CD14-positive monocyte (primary cell): ENCODE results near the gene SLC10A7. TPM values are rescaled to one million over a fixed set of nuclear protein-coding genes. Genes with fewer than 3 reads are reported as not detected.

Experiments used
- DNase-seq, 3 donors: peaks; one replicate each; pipeline ENCODE4 v3.0.0-alpha.2; 2011 to 2022
- H2AFZ ChIP-seq: 2 replicates; pipeline ENCODE4 v1.6.0; 2012; ENCODE audit warnings: mild to moderate bottlenecking, low read depth, low read length, inconsistent platforms; ENCODE audit not compliant: insufficient read depth, poor library complexity, severe bottlenecking
- H3K27ac ChIP-seq, 2 donors: 1 replicate in 1 of 2; 2 replicates in 1 of 2; pipeline ENCODE4 v1.5.1; 2012 to 2013; ENCODE audit warnings: low read length in 2 of 2, control low read depth in 1 of 2, inconsistent platforms in 1 of 2, low read depth in 1 of 2, mild to moderate bottlenecking in 1 of 2
- H3K27me3 ChIP-seq, 2 donors: one replicate each; pipeline versions ENCODE4 v1.6.0 to v1.6.1; 2011 to 2013; ENCODE audit warnings: low read length in 2 of 2; ENCODE audit not compliant: control insufficient read depth in 2 of 2, insufficient read depth in 2 of 2
- H3K36me3 ChIP-seq, 2 donors: replicated peaks in 1 of 2; 1 replicate in 1 of 2; 2 replicates in 1 of 2; pipeline versions ENCODE4 v1.5.1 to v1.6.1; 2012 to 2013; ENCODE audit warnings: low read length in 2 of 2, control low read depth in 1 of 2, inconsistent platforms in 1 of 2, mild to moderate bottlenecking in 1 of 2; ENCODE audit not compliant: insufficient read depth in 2 of 2, control insufficient read depth in 1 of 2
- H3K4me1 ChIP-seq, 2 donors: 1 replicate in 1 of 2; 2 replicates in 1 of 2; pipeline versions ENCODE4 v1.5.1 to v1.6.1; 2012 to 2013; ENCODE audit warnings: low read length in 2 of 2, control low read depth in 1 of 2, inconsistent platforms in 1 of 2, mild to moderate bottlenecking in 1 of 2, moderate library complexity in 1 of 2; ENCODE audit not compliant: insufficient read depth in 2 of 2, control insufficient read depth in 1 of 2
- H3K4me2 ChIP-seq: replicated peaks from 2 replicates; pipeline ENCODE3; 2012; ENCODE audit warnings: low read length, moderate library complexity, mild to moderate bottlenecking; ENCODE audit not compliant: poor library complexity, severe bottlenecking; ENCODE audit errors: extremely low read depth
- H3K4me3 ChIP-seq, 3 experiments: fragments of 200-600 bp in 1 of 3; sonication (generic) in 1 of 3; replicated peaks in 1 of 3; 1 replicate in 2 of 3; 2 replicates in 1 of 3; pipeline ENCODE4 v1.5.1; 2011 to 2013; ENCODE audit warnings: low read length in 3 of 3, mild to moderate bottlenecking in 3 of 3, control low read depth in 2 of 3, low read depth in 2 of 3, inconsistent platforms in 1 of 3, moderate library complexity in 1 of 3
- H3K79me2 ChIP-seq: 2 replicates; pipeline ENCODE4 v1.6.0; 2012; ENCODE audit warnings: mild to moderate bottlenecking, control low read depth, inconsistent platforms, low read length, moderate library complexity; ENCODE audit not compliant: insufficient read depth
- H3K9ac ChIP-seq: 2 replicates; pipeline ENCODE4 v1.6.0; 2017; ENCODE audit warnings: low read length, mild to moderate bottlenecking; ENCODE audit not compliant: insufficient read depth, poor library complexity, severe bottlenecking
- H3K9me3 ChIP-seq, 2 donors: replicated peaks in 1 of 2; 1 replicate in 1 of 2; 2 replicates in 1 of 2; pipeline versions ENCODE4 v1.5.1 to v1.6.1; 2012 to 2013; ENCODE audit warnings: low read length in 2 of 2, control low read depth in 1 of 2; ENCODE audit not compliant: control insufficient read depth in 1 of 2, insufficient read depth in 1 of 2
- H4K20me1 ChIP-seq: 2 replicates; pipeline ENCODE4 v1.6.0; 2012; ENCODE audit warnings: mild to moderate bottlenecking, low read length, control low read depth, moderate library complexity; ENCODE audit not compliant: insufficient read depth
- H3K27ac Mint-ChIP-seq, 7 donors: one replicate each; pipeline ENCODE4 v1.8.0; 2020; ENCODE audit warnings: mild to moderate bottlenecking in 7 of 7, mixed read lengths in 7 of 7, moderate library complexity in 6 of 7, inconsistent platforms in 2 of 7
- H3K27me3 Mint-ChIP-seq, 3 donors: one replicate each; pipeline ENCODE4 v1.8.0; 2021 to 2022; ENCODE audit warnings: low read depth in 3 of 3, mild to moderate bottlenecking in 3 of 3, mixed read lengths in 3 of 3, moderate library complexity in 3 of 3, inconsistent platforms in 1 of 3
- H3K36me3 Mint-ChIP-seq, 2 donors: one replicate each; pipeline ENCODE4 v1.8.0; 2020; ENCODE audit warnings: mixed read lengths in 2 of 2, inconsistent platforms in 1 of 2, mild to moderate bottlenecking in 1 of 2
- H3K4me1 Mint-ChIP-seq: one replicate; pipeline ENCODE4 v1.8.0; 2020; ENCODE audit warnings: mild to moderate bottlenecking, mixed read lengths
- H3K4me3 Mint-ChIP-seq, 2 donors: one replicate each; pipeline ENCODE4 v1.8.0; 2020; ENCODE audit warnings: mild to moderate bottlenecking in 2 of 2, mixed read lengths in 2 of 2, moderate library complexity in 1 of 2
- H3K9me3 Mint-ChIP-seq, 7 donors: one replicate each; pipeline ENCODE4 v1.8.0; 2020 to 2022; ENCODE audit warnings: mixed read lengths in 7 of 7, mild to moderate bottlenecking in 6 of 7, moderate library complexity in 6 of 7, inconsistent platforms in 2 of 7
- WGBS: methylation state at CpG from one replicate; pipeline ENCODE4 v1.1.5; 2013; ENCODE audit warnings: missing lambda C conversion rate; ENCODE audit not compliant: insufficient coverage; 5-methylcytosine and 5-hydroxymethylcytosine counted together
- intact Hi-C, 2 donors: fragments of 100-400 bp; cut with micrococcal nuclease; formaldehyde crosslinking; loops; one replicate each; pipeline versions ENCODE4 v1.15.0 to v1.15.1; 2023
- polyA plus RNA-seq, 3 donors: library from polyadenylated mRNA; depleted of rRNA in 1 of 3; unstranded in 2 of 3; stranded (reverse) in 1 of 3; fragments of 300-500 nt in 2 of 3; fragments of >200 nt in 1 of 3; fragmentation: Illumina TruSeq in 2 of 3; gene quantifications; 1 replicate in 2 of 3; 2 replicates in 1 of 3; pipeline ENCODE4 v1.2.3, GENCODE V29; 2012 to 2021
- TF ChIP-seq, protein P1 (sequence below): fragments of 200-600 bp; IDR thresholded peaks from one replicate; pipeline ENCODE4 v1.8.0; 2022; ENCODE audit warnings: antibody characterized with exemption, mild to moderate bottlenecking

SLC10A7 gene
- polyA plus RNA-seq, 3 donors = 6.6 to 8.3 (median 6.8) TPM

DNA sequence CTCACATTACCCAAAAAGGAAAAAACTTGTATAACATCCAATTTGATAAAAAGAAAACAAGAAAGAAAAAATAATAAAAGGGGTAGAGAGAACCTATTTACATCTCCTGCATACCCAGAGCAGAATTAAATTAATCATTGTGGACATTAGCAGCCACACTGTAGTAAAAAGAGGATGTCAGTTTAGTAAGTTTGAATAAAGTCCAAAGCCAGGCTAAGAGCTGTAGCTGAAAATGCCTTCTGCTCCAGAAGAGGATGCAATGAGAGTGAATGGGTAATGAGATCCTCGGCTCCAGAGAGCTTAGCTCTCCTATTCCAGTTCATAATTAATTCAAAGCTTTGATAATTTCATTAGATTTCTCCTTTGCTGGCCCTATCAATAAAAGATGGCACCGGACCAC lies 78.2 kb downstream of the SLC10A7 start:
- H3K4me3 ChIP-seq = no peak overlapping the region
- H3K4me2 ChIP-seq = no peak overlapping the region
- H3K36me3 ChIP-seq = peaks cover 2 to 12% of the 10 kb centered on the region in 2 donors
- no peaks in the 10 kb centered on the region for H3K79me2 ChIP-seq
- DNase-seq = no peak
- H3K27ac ChIP-seq = no peak overlapping the region
- H2AFZ ChIP-seq = no peak overlapping the region
- TF ChIP-seq, protein P1, sequence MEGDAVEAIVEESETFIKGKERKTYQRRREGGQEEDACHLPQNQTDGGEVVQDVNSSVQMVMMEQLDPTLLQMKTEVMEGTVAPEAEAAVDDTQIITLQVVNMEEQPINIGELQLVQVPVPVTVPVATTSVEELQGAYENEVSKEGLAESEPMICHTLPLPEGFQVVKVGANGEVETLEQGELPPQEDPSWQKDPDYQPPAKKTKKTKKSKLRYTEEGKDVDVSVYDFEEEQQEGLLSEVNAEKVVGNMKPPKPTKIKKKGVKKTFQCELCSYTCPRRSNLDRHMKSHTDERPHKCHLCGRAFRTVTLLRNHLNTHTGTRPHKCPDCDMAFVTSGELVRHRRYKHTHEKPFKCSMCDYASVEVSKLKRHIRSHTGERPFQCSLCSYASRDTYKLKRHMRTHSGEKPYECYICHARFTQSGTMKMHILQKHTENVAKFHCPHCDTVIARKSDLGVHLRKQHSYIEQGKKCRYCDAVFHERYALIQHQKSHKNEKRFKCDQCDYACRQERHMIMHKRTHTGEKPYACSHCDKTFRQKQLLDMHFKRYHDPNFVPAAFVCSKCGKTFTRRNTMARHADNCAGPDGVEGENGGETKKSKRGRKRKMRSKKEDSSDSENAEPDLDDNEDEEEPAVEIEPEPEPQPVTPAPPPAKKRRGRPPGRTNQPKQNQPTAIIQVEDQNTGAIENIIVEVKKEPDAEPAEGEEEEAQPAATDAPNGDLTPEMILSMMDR = no peak
- no peaks in the 10 kb centered on the region for H3K27me3 ChIP-seq
- peaks cover 22 to 25% of the 10 kb centered on the region in 2 donors for H3K36me3 Mint-ChIP-seq
- no peaks in the 10 kb centered on the region for H4K20me1 ChIP-seq
- no peak overlapping the region for H3K4me3 Mint-ChIP-seq
- H3K27ac Mint-ChIP-seq = no peak overlapping the region
- no peaks in the 10 kb centered on the region for H3K27me3 Mint-ChIP-seq
- intact Hi-C loops = no loop called here
- no peak overlapping the region for H3K9ac ChIP-seq
- H3K9me3 Mint-ChIP-seq = peaks cover 0 to 9% (median 6%) of the 10 kb centered on the region in 7 donors
- no peaks in the 10 kb centered on the region for H3K4me1 ChIP-seq
- peaks cover 0 to 8% of the 10 kb centered on the region in 2 donors for H3K9me3 ChIP-seq
- H3K4me1 Mint-ChIP-seq = peaks cover 3% of the 10 kb centered on the region
- WGBS = no CpG with 5 or more reads among the region's 2 CpGs

DNA sequence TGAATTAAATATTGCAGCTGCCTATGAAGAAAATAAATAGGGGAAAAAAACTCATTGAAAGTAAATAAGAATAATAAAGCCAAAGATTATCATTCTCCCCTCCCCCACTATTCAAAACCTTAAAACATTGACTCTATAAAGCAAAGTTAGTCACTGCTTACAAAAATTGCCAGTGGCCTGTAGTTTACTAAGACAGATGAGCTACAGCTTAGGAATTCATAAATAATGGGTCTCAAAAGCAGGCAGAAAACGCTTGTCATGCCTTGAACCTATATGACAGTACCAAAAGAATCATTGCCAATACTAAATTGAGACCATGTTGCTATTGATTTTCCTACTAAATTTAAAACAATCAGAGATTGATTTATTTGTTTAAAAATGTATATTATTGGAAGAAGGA lies 78.9 kb downstream of the SLC10A7 start:
- H3K9me3 ChIP-seq = peaks cover 0 to 8% of the 10 kb centered on the region in 2 donors
- intact Hi-C loops = no loop called here
- Mint-ChIP-seq H3K4me3 (no peak overlapping the region), H3K27me3 (no peaks in the 10 kb centered on the region), H3K27ac (no peak overlapping the region), H3K36me3 (peaks cover 22 to 25% of the 10 kb centered on the region in 2 donors), H3K4me1 (peaks cover 3% of the 10 kb centered on the region), H3K9me3 (peaks cover 0 to 9% (median 6%) of the 10 kb centered on the region in 7 donors)
- WGBS = no CpG with 5 or more reads among the region's 1 CpG
- TF ChIP-seq, protein P1 = no peak
- no peaks in the 10 kb centered on the region for H3K4me1 ChIP-seq
- no peak overlapping the region for H3K4me2 ChIP-seq
- H2AFZ ChIP-seq = no peak overlapping the region
- no peaks in the 10 kb centered on the region for H3K27me3 ChIP-seq
- H4K20me1 ChIP-seq = no peaks in the 10 kb centered on the region
- no peak for DNase-seq
- no peak overlapping the region for H3K27ac ChIP-seq
- peaks cover 2 to 12% of the 10 kb centered on the region in 2 donors for H3K36me3 ChIP-seq
- no peak overlapping the region for H3K9ac ChIP-seq
- H3K4me3 ChIP-seq = no peak overlapping the region
- no peaks in the 10 kb centered on the region for H3K79me2 ChIP-seq
